Measurements from ENCODE around the gene N4BP2.
A peak's percentile ranks its signal among the peaks of the same experiment; 100 is the strongest.

The N4BP2 gene

GRCh38 chr4:40183615-40184411 is 127.2 kb downstream of the N4BP2 start:
- Histone ChIP-seq H3K4me3 (ENCODE audit: low read length) (no peak overlapping the region), H3K27me3 (ENCODE audit: insufficient read depth, low read length) (no peaks in the 10 kb centered on the region), H3K36me3 (ENCODE audit: insufficient read depth, low read depth, low read length) (no peaks in the 10 kb centered on the region), H3K4me1 (ENCODE audit: insufficient read depth, low read length) (peaks cover 4% of the 10 kb centered on the region; the same call in 1 of the 2 replicates), H3K9ac (ENCODE audit: low read depth, low read length) (no peak overlapping the region), H3K27ac (ENCODE audit: low read length) (no peak overlapping the region), H3K9me3 (ENCODE audit: insufficient read depth, low read depth, low read length) (no peaks in the 10 kb centered on the region)

- Histone ChIP-seq H3K27ac (ENCODE audit: low read length) (no peak overlapping the region), H3K36me3 (ENCODE audit: insufficient read depth, low read depth, low read length) (no peaks in the 10 kb centered on the region), H3K27me3 (ENCODE audit: insufficient read depth, low read length) (no peaks in the 10 kb centered on the region), H3K9me3 (ENCODE audit: insufficient read depth, low read depth, low read length) (no peaks in the 10 kb centered on the region), H3K4me1 (ENCODE audit: insufficient read depth, low read length) (peaks cover 8% of the 10 kb centered on the region; the same call in 1 of the 2 replicates), H3K9ac (ENCODE audit: low read depth, low read length) (peak overlapping the region; percentile 28; the same call in 1 of the 2 replicates), H3K4me3 (ENCODE audit: low read length) (no peak overlapping the region)
These were observed 129.4 kb downstream of the N4BP2 start for GRCh38 chr4:40185830-40186664.

GRCh38 chr4:40186665-40187014 is 130.0 kb downstream of the N4BP2 start:
- Histone ChIP-seq H3K4me1 (ENCODE audit: insufficient read depth, low read length) (peaks cover 13% of the 10 kb centered on the region; the same call in 1 of the 2 replicates), H3K36me3 (ENCODE audit: insufficient read depth, low read depth, low read length) (no peaks in the 10 kb centered on the region), H3K27ac (ENCODE audit: low read length) (no peak overlapping the region), H3K9ac (ENCODE audit: low read depth, low read length) (no peak overlapping the region), H3K9me3 (ENCODE audit: insufficient read depth, low read depth, low read length) (no peaks in the 10 kb centered on the region), H3K27me3 (ENCODE audit: insufficient read depth, low read length) (no peaks in the 10 kb centered on the region), H3K4me3 (ENCODE audit: low read length) (no peak overlapping the region)

- Histone ChIP-seq H3K9ac (ENCODE audit: low read depth, low read length) (no peak overlapping the region), H3K27ac (ENCODE audit: low read length) (no peak overlapping the region), H3K36me3 (ENCODE audit: insufficient read depth, low read depth, low read length) (no peaks in the 10 kb centered on the region)
These were observed 130.8 kb downstream of the N4BP2 start for GRCh38 chr4:40187386-40187906.

GRCh38 chr4:40190019-40190418 is 133.4 kb downstream of the N4BP2 start:
- Histone ChIP-seq H3K27ac (ENCODE audit: low read length) (no peak overlapping the region), H3K9ac (ENCODE audit: low read depth, low read length) (no peak overlapping the region), H3K9me3 (ENCODE audit: insufficient read depth, low read depth, low read length) (no peaks in the 10 kb centered on the region), H3K4me1 (ENCODE audit: insufficient read depth, low read length) (peaks cover 29% of the 10 kb centered on the region; the same call in 1 of the 2 replicates), H3K27me3 (ENCODE audit: insufficient read depth, low read length) (no peaks in the 10 kb centered on the region), H3K36me3 (ENCODE audit: insufficient read depth, low read depth, low read length) (no peaks in the 10 kb centered on the region), H3K4me3 (ENCODE audit: low read length) (no peak overlapping the region)

More at GRCh38 chr4:40187386-40187906, 130.8 kb downstream of the N4BP2 start:
- Histone ChIP-seq H3K4me1 (ENCODE audit: insufficient read depth, low read length) (peaks cover 18% of the 10 kb centered on the region; the same call in 1 of the 2 replicates), H3K27me3 (ENCODE audit: insufficient read depth, low read length) (no peaks in the 10 kb centered on the region), H3K9me3 (ENCODE audit: insufficient read depth, low read depth, low read length) (no peaks in the 10 kb centered on the region), H3K4me3 (ENCODE audit: low read length) (no peak overlapping the region)

- no peak overlapping the region for H3K4me3 ChIP-seq (ENCODE audit: low read length)
- H3K9me3 ChIP-seq (ENCODE audit: insufficient read depth, low read depth, low read length): no peaks in the 10 kb centered on the region
- peak overlapping the region; percentile 46; the same call in 1 of the 2 replicates for H3K9ac ChIP-seq (ENCODE audit: low read depth, low read length)
- no peaks in the 10 kb centered on the region for H3K36me3 ChIP-seq (ENCODE audit: insufficient read depth, low read depth, low read length)
- H3K4me1 ChIP-seq (ENCODE audit: insufficient read depth, low read length): peaks cover 29% of the 10 kb centered on the region; the same call in 1 of the 2 replicates
- no peak overlapping the region for H3K27ac ChIP-seq (ENCODE audit: low read length)
- no peaks in the 10 kb centered on the region for H3K27me3 ChIP-seq (ENCODE audit: insufficient read depth, low read length)
These were observed 133.8 kb downstream of the N4BP2 start for GRCh38 chr4:40190465-40190864.

- Histone ChIP-seq H3K9me3 (ENCODE audit: insufficient read depth, low read depth, low read length) (no peaks in the 10 kb centered on the region), H3K4me1 (ENCODE audit: insufficient read depth, low read length) (peaks cover 28% of the 10 kb centered on the region; the same call in 1 of the 2 replicates), H3K4me3 (ENCODE audit: low read length) (no peak overlapping the region), H3K9ac (ENCODE audit: low read depth, low read length) (peak overlapping the region; percentile 46; the same call in 1 of the 2 replicates), H3K27me3 (ENCODE audit: insufficient read depth, low read length) (no peaks in the 10 kb centered on the region), H3K36me3 (ENCODE audit: insufficient read depth, low read depth, low read length) (no peaks in the 10 kb centered on the region), H3K27ac (ENCODE audit: low read length) (no peak overlapping the region)
These were observed 134.5 kb downstream of the N4BP2 start for GRCh38 chr4:40190880-40191815.

GRCh38 chr4:40192114-40193015 is 135.7 kb downstream of the N4BP2 start:
- Histone ChIP-seq H3K36me3 (ENCODE audit: insufficient read depth, low read depth, low read length) (no peaks in the 10 kb centered on the region), H3K9ac (ENCODE audit: low read depth, low read length) (no peak overlapping the region; the same call in 1 of the 2 replicates), H3K4me1 (ENCODE audit: insufficient read depth, low read length) (peaks cover 36% of the 10 kb centered on the region; the same call in 1 of the 2 replicates), H3K9me3 (ENCODE audit: insufficient read depth, low read depth, low read length) (no peaks in the 10 kb centered on the region), H3K27ac (ENCODE audit: low read length) (no peak overlapping the region), H3K27me3 (ENCODE audit: insufficient read depth, low read length) (no peaks in the 10 kb centered on the region), H3K4me3 (ENCODE audit: low read length) (no peak overlapping the region)

GRCh38 chr4:40193016-40193571 is 136.4 kb downstream of the N4BP2 start:
- Histone ChIP-seq H3K27ac (ENCODE audit: low read length) (no peak overlapping the region), H3K36me3 (ENCODE audit: insufficient read depth, low read depth, low read length) (no peaks in the 10 kb centered on the region), H3K4me3 (ENCODE audit: low read length) (no peak overlapping the region), H3K4me1 (ENCODE audit: insufficient read depth, low read length) (peaks cover 43% of the 10 kb centered on the region; the same call in 1 of the 2 replicates), H3K27me3 (ENCODE audit: insufficient read depth, low read length) (no peaks in the 10 kb centered on the region), H3K9ac (ENCODE audit: low read depth, low read length) (no peak overlapping the region; the same call in 1 of the 2 replicates), H3K9me3 (ENCODE audit: insufficient read depth, low read depth, low read length) (no peaks in the 10 kb centered on the region)

- Histone ChIP-seq H3K9me3 (ENCODE audit: insufficient read depth, low read depth, low read length) (no peaks in the 10 kb centered on the region), H3K27ac (ENCODE audit: low read length) (no peak overlapping the region), H3K36me3 (ENCODE audit: insufficient read depth, low read depth, low read length) (no peaks in the 10 kb centered on the region), H3K27me3 (ENCODE audit: insufficient read depth, low read length) (no peaks in the 10 kb centered on the region), H3K4me1 (ENCODE audit: insufficient read depth, low read length) (peaks cover 44% of the 10 kb centered on the region; the same call in 1 of the 2 replicates), H3K4me3 (ENCODE audit: low read length) (no peak overlapping the region), H3K9ac (ENCODE audit: low read depth, low read length) (no peak overlapping the region)
These were observed 136.9 kb downstream of the N4BP2 start for GRCh38 chr4:40193578-40193977.

All from iPS-20b (cell line).